HCT116 (cell line): ENCODE data around the gene SPATA33. TPM values are rescaled to one million over a fixed set of nuclear protein-coding genes. Genes with fewer than 3 reads are reported as not detected.

Experiments used
- ATAC-seq: fragments of 200-7000 bp; cut with Tn5 transposase; 2 replicates; pipeline ENCODE4 v1.9.1; 2020; ENCODE audit warnings: mild to moderate bottlenecking, moderate library complexity
- BruUV-seq: library from RNA; stranded (reverse); fragments of 400-500 nt; replicated peaks from 2 replicates; lab custom pipeline; 2021; lab: Mats Ljungman, UMichigan
- CTCF ChIA-PET: fragments of 300-600 bp; sonication (Branson Sonifier 250); formaldehyde crosslinking; loops from one replicate; lab custom pipeline; 2021; ENCODE audit warnings: antibody characterized with exemption; lab: Charles Lee
- POLR2A ChIA-PET: fragments of 300-600, 350-600 bp; sonication (Branson Sonifier 250); formaldehyde crosslinking; loops from one replicate; lab custom pipeline; 2021; ENCODE audit warnings: antibody characterized with exemption; lab: Charles Lee
- RAD21 ChIA-PET, 2 experiments: fragments of 300-600 bp; sonication (Branson Sonifier 250); formaldehyde crosslinking; loops; one replicate each; lab custom pipeline; 2023; ENCODE audit warnings: low total read pairs in 2 of 2; ENCODE audit not compliant: uncharacterized antibody in 2 of 2, unreplicated experiment in 2 of 2, low non-redundant PET in 1 of 2; lab: Charles Lee
- DNase-seq: peaks from one replicate; pipeline ENCODE4 v3.0.0-alpha.2; 2010; ENCODE audit warnings: low read depth, low spot score
- H2AFZ ChIP-seq: fragments of 200-600 bp; shearing (Covaris generic), sonication (generic); 2 replicates; pipeline ENCODE4 v1.6.1; 2017; ENCODE audit warnings: low read depth, mixed run types, mixed read lengths, antibody characterized with exemption, low read length; ENCODE audit not compliant: poor library complexity, severe bottlenecking
- H3K27ac ChIP-seq: 2 replicates; pipeline ENCODE4 v1.5.1; 2012; ENCODE audit warnings: low read depth, low read length
- H3K27me3 ChIP-seq: fragments of 200-600 bp; sonication (generic); 2 replicates; pipeline ENCODE4 v1.6.1; 2016; ENCODE audit warnings: mixed run types, low read length, mixed read lengths; ENCODE audit not compliant: insufficient read depth
- H3K36me3 ChIP-seq, 2 experiments: fragments of 200-500 bp in 1 of 2; fragments of 200-600 bp in 1 of 2; sonication (Bioruptor generic) in 1 of 2; sonication (generic) in 1 of 2; 2 replicates each; pipeline versions ENCODE4 v1.5.1 to v1.6.1; 2014 to 2016; ENCODE audit warnings: low read length in 2 of 2, inconsistent platforms in 1 of 2, mixed read lengths in 1 of 2, mixed run types in 1 of 2; ENCODE audit not compliant: insufficient read depth in 2 of 2, control insufficient read depth in 1 of 2
- H3K4me1 ChIP-seq, 2 experiments: fragments of 200-600 bp in 1 of 2; sonication (generic) in 1 of 2; 2 replicates each; pipeline versions ENCODE4 v1.5.1 to v1.6.1; 2012 to 2017; ENCODE audit warnings: low read length in 2 of 2, inconsistent platforms in 1 of 2, mild to moderate bottlenecking in 1 of 2, mixed read lengths in 1 of 2, mixed run types in 1 of 2, moderate library complexity in 1 of 2; ENCODE audit not compliant: insufficient read depth in 2 of 2, control insufficient read depth in 1 of 2
- H3K4me2 ChIP-seq: fragments of 200-600 bp; sonication (generic); 2 replicates; pipeline ENCODE4 v1.6.1; 2017; ENCODE audit warnings: mixed run types, low read length, mixed read lengths
- H3K4me3 ChIP-seq, 2 experiments: fragments of 200-600 bp in 1 of 2; sonication (generic) in 1 of 2; replicated peaks in 1 of 2; 2 replicates each; pipeline ENCODE4 v1.5.1; 2011 to 2016; ENCODE audit warnings: low read length in 2 of 2, control low read depth in 1 of 2, low read depth in 1 of 2, mild to moderate bottlenecking in 1 of 2, mixed read lengths in 1 of 2, mixed run types in 1 of 2
- H3K79me2 ChIP-seq: fragments of 200-600 bp; sonication (generic); 2 replicates; pipeline ENCODE4 v1.6.1; 2017; ENCODE audit warnings: mild to moderate bottlenecking, mixed run types, low read length, moderate library complexity, mixed read lengths; ENCODE audit not compliant: insufficient read depth
- H3K9ac ChIP-seq: fragments of 200-600 bp; sonication (generic); 2 replicates; pipeline ENCODE4 v1.6.1; 2016; ENCODE audit warnings: low read length, mixed read lengths
- H3K9me2 ChIP-seq: fragments of 200-600 bp; sonication (generic), shearing (Covaris generic); 2 replicates; pipeline ENCODE4 v1.6.1; 2017; ENCODE audit warnings: mixed run types, mild to moderate bottlenecking, moderate library complexity; ENCODE audit not compliant: insufficient read depth
- H3K9me3 ChIP-seq, 2 experiments: fragments of 200-500 bp in 1 of 2; fragments of 200-600 bp in 1 of 2; sonication (Bioruptor generic) in 1 of 2; sonication (generic) in 1 of 2; 2 replicates each; pipeline ENCODE4 v1.6.1; 2014 to 2017; ENCODE audit warnings: low read length in 2 of 2, mixed read lengths in 2 of 2, inconsistent platforms in 1 of 2, low read depth in 1 of 2, mild to moderate bottlenecking in 1 of 2, mixed run types in 1 of 2, moderate library complexity in 1 of 2; ENCODE audit not compliant: control insufficient read depth in 1 of 2, insufficient read depth in 1 of 2
- H4K20me1 ChIP-seq: fragments of 200-600 bp; sonication (generic), shearing (Covaris generic); 2 replicates; pipeline ENCODE4 v1.6.1; 2017; ENCODE audit warnings: mixed run types, mild to moderate bottlenecking, moderate library complexity; ENCODE audit not compliant: insufficient read depth
- ATF3 ChIP-seq: IDR thresholded peaks from 2 replicates; pipeline ENCODE4 v1.6.1; 2012
- CEBPB ChIP-seq: IDR thresholded peaks from 2 replicates; pipeline ENCODE4 v1.6.1; 2012; ENCODE audit warnings: low read depth
- CTCF ChIP-seq, 3 experiments: fragments of 200-600 bp in 1 of 3; sonication (generic) in 1 of 3; IDR thresholded peaks in 2 of 3; conservative IDR thresholded peaks in 1 of 3; 2 replicates each; pipeline ENCODE4 v1.5.1; 2012 to 2017; ENCODE audit warnings: low read depth in 2 of 3, low read length in 2 of 3, antibody characterized with exemption in 1 of 3, borderline replicate concordance in 1 of 3, control low read depth in 1 of 3, mild to moderate bottlenecking in 1 of 3, mixed read lengths in 1 of 3, mixed run types in 1 of 3, moderate library complexity in 1 of 3; ENCODE audit not compliant: insufficient read depth in 1 of 3
- EGR1 ChIP-seq: IDR thresholded peaks from 2 replicates; pipeline ENCODE4 v1.6.1; 2012; ENCODE audit warnings: low read depth
- ELF1 ChIP-seq: IDR thresholded peaks from 2 replicates; pipeline ENCODE4 v1.6.1; 2012; ENCODE audit warnings: low read depth, borderline replicate concordance
- EZH2 ChIP-seq: fragments of 200-600 bp; sonication (generic); IDR thresholded peaks from 2 replicates; pipeline ENCODE4 v1.6.1; 2017; ENCODE audit warnings: antibody characterized with exemption, mixed run types
- EZH2phosphoT487 ChIP-seq: fragments of 200-600 bp; IDR thresholded peaks from 2 replicates; pipeline ENCODE4 v1.6.1; 2018; ENCODE audit warnings: antibody characterized with exemption, borderline replicate concordance
- FOSL1 ChIP-seq: IDR thresholded peaks from 2 replicates; pipeline ENCODE4 v1.6.1; 2012; ENCODE audit warnings: low read depth
- JUND ChIP-seq: IDR thresholded peaks from 2 replicates; pipeline ENCODE4 v1.6.1; 2012
- POLR2A ChIP-seq: IDR thresholded peaks from 2 replicates; pipeline ENCODE4 v1.7.0; 2011; ENCODE audit warnings: borderline replicate concordance; ENCODE audit not compliant: insufficient read depth, insufficient read length; ENCODE audit errors: extremely low read depth
- POLR2AphosphoS5 ChIP-seq: IDR thresholded peaks from 2 replicates; pipeline ENCODE4 v1.6.1; 2011; ENCODE audit warnings: mild to moderate bottlenecking, low read depth, low read length, moderate library complexity
- REST ChIP-seq: IDR thresholded peaks from 2 replicates; pipeline ENCODE4 v1.6.1; 2012; ENCODE audit warnings: low read depth
- SIN3A ChIP-seq: IDR thresholded peaks from 2 replicates; pipeline ENCODE4 v1.6.1; 2012; ENCODE audit warnings: low read depth
- SP1 ChIP-seq: IDR thresholded peaks from 2 replicates; pipeline ENCODE4 v1.6.1; 2012; ENCODE audit warnings: low read depth
- SRF ChIP-seq: IDR thresholded peaks from 2 replicates; pipeline ENCODE4 v1.6.1; 2012; ENCODE audit warnings: low read depth
- TCF7L2 ChIP-seq: IDR thresholded peaks from 2 replicates; pipeline ENCODE4 v1.7.0; 2011; ENCODE audit warnings: borderline replicate concordance, inconsistent platforms; ENCODE audit not compliant: insufficient read depth, insufficient read length; ENCODE audit errors: extremely low read depth
- YY1 ChIP-seq: IDR thresholded peaks from 2 replicates; pipeline ENCODE4 v1.6.1; 2011; ENCODE audit warnings: low read length, low read depth, moderate library complexity, mild to moderate bottlenecking; ENCODE audit not compliant: insufficient replicate concordance; ENCODE audit errors: extremely low read depth
- ZFX ChIP-seq: fragments of 450-650 bp; IDR thresholded peaks from 2 replicates; pipeline ENCODE4 v1.6.1; 2017
- intact Hi-C: fragments of 100-400 bp; cut with micrococcal nuclease; formaldehyde crosslinking; loops from 2 replicates; pipeline ENCODE4 v1.10.0; 2022
- total RNA-seq: library from RNA; stranded (reverse); gene quantifications from one replicate; pipeline ENCODE4 v1.2.1, GENCODE V29; 2021; ENCODE audit not compliant: unreplicated experiment

The SPATA33 gene
- total RNA-seq, 1 experiment from 2014 or later, result 24.9 TPM

GRCh38 chr16:89637379-89637778 lies 20.3 kb upstream of the SPATA33 start:
- Histone ChIP-seq H3K36me3 (no peaks in the 10 kb centered on the region), H3K79me2 (no peaks in the 10 kb centered on the region), H3K9me3 (no peaks in the 10 kb centered on the region), H3K9ac (no peak overlapping the region), H2AFZ (no peak overlapping the region), H3K4me3 (no peak overlapping the region), H3K4me1 (peaks cover 17 to 28% of the 10 kb centered on the region in 2 experiments), H3K27me3 (peaks cover 17% of the 10 kb centered on the region), H4K20me1 (no peaks in the 10 kb centered on the region), H3K9me2 (no peaks in the 10 kb centered on the region), H3K4me2 (no peak overlapping the region), H3K27ac (no peak overlapping the region)
- ATAC-seq (no peak), DNase-seq (no peak)
- no TSS peak for BruUV-seq
- ChIA-PET CTCF (no interaction called here), POLR2A (no interaction called here), RAD21 (interaction anchor here in 1 of 2 experiments (1.0 kb wide), 1 partner anchor 38 kb away, joined by 3 read pairs; no protein-coding TSS in a partner anchor)
- intact Hi-C loops, result no loop called here
- TF ChIP-seq POLR2AphosphoS5 (no peak), REST (no peak), CTCF (IDR thresholded peaks at IDR 0.05 in 2 of 3, conservative IDR thresholded peaks at IDR 0.05 in 1 of 3; ENCODE audit: borderline replicate concordance in 1 of 3, insufficient read depth in 1 of 3, low read depth in 2 of 3, low read length in 2 of 3) (no peak), EZH2 (no peak), SP1 (no peak), EGR1 (no peak), CEBPB (no peak), POLR2A (no peak), ZFX (no peak), ATF3 (no peak), FOSL1 (no peak), JUND (no peak), TCF7L2 (no peak), EZH2phosphoT487 (no peak), SRF (no peak), SIN3A (no peak), YY1 (no peak), ELF1 (no peak)
